ENCODE data around the gene GALNT18. TPM values are rescaled to one million over a fixed set of nuclear protein-coding genes. Genes with fewer than 3 reads are reported as not detected.

The GALNT18 gene
- total RNA-seq, 1 experiment from 2014 or later, result 1.7 TPM

- Mint-ChIP-seq H3K27ac (no peak overlapping the region), H3K36me3 (ENCODE audit: insufficient read depth in 1 of 3, low read depth in 3 of 3) (no peaks in the 10 kb centered on the region), H3K4me1 (peaks cover 60 to 63% of the 10 kb centered on the region in 2 experiments), H3K4me3 (no peak overlapping the region), H3K27me3 (ENCODE audit: low read depth) (peaks cover 81% of the 10 kb centered on the region), H3K9me3 (no peaks in the 10 kb centered on the region)
- H3K4me2 ChIP-seq (ENCODE audit: insufficient read depth, insufficient read length, low read length), result no peak overlapping the region
- H3K23me2 ChIP-seq (ENCODE audit: insufficient read length, low read depth, low read length, poor library complexity, severe bottlenecking), result peaks cover 6% of the 10 kb centered on the region
- no peaks in the 10 kb centered on the region for H3K79me1 ChIP-seq (ENCODE audit: insufficient read depth, low read depth, low read length, poor library complexity, severe bottlenecking)
- H2AFZ ChIP-seq (ENCODE audit: low read length), result no peak overlapping the region
- no peak overlapping the region for H2BK120ac ChIP-seq (ENCODE audit: low read depth, low read length, poor library complexity, severe bottlenecking)
- no peak overlapping the region for H3K27ac ChIP-seq (ENCODE audit: insufficient read length, low read depth, low read length)
- no peaks in the 10 kb centered on the region for H4K20me1 ChIP-seq (ENCODE audit: control insufficient read depth, insufficient read depth, insufficient read length)
- H3T11ph ChIP-seq (ENCODE audit: low read length), result no peak overlapping the region
- WGBS (ENCODE audit: extremely low coverage, insufficient read length, low lambda C conversion rate), result no CpG with 5 or more reads among the region's 1 CpG
- H2AK5ac ChIP-seq (ENCODE audit: insufficient read length, low read length), result no peak overlapping the region
- H3K23ac ChIP-seq (ENCODE audit: insufficient read length, low read depth, low read length), result no peak overlapping the region
- no peak overlapping the region for H4K5ac ChIP-seq (ENCODE audit: insufficient read length, low read depth, low read length)
- no peak overlapping the region for H2BK5ac ChIP-seq (ENCODE audit: insufficient read length, low read length)
- H4K8ac ChIP-seq (replicated peaks; ENCODE audit: insufficient read length, low read depth, low read length), result no peak overlapping the region
- H2BK20ac ChIP-seq (ENCODE audit: low read depth, low read length, poor library complexity, severe bottlenecking), result no peak overlapping the region
- H3K79me2 ChIP-seq (ENCODE audit: insufficient read depth, low read length), result no peaks in the 10 kb centered on the region
- no peak overlapping the region for H3K9ac ChIP-seq (ENCODE audit: extremely low read depth, insufficient read length, low read length)
- no peaks in the 10 kb centered on the region for H3K9me3 ChIP-seq (ENCODE audit: control insufficient read depth, low read depth, low read length)
- H3K18ac ChIP-seq (ENCODE audit: insufficient read length, low read depth, low read length), result no peak overlapping the region
- H3K14ac ChIP-seq (ENCODE audit: insufficient read depth, low read length), result no peak overlapping the region
- peaks cover 7% of the 10 kb centered on the region for H3K4me1 ChIP-seq (ENCODE audit: insufficient read depth, low read length)
- no peak overlapping the region for H2BK12ac ChIP-seq (ENCODE audit: insufficient read length, low read depth, low read length)
- peaks cover 3% of the 10 kb centered on the region; the same call in 1 of the 2 replicates for H3K27me3 ChIP-seq (ENCODE audit: insufficient read depth, low read length)
- no peak overlapping the region for H3K56ac ChIP-seq (ENCODE audit: insufficient read length, low read depth, low read length)
- H3K4ac ChIP-seq (ENCODE audit: low read depth, low read length), result no peak overlapping the region
- no peak for DNase-seq
- no peak overlapping the region for H4K91ac ChIP-seq (ENCODE audit: insufficient read length, low read depth, low read length)
- no peak overlapping the region for H2BK15ac ChIP-seq (ENCODE audit: low read depth, low read length)
- no peak for TF ChIP-seq CTCF (conservative IDR thresholded peaks at IDR 0.05)
These were observed 4.3 kb upstream of the GALNT18 start for GRCh38 chr11:11626128-11626527.
